ENCODE data around the gene PTP4A1. TPM values are rescaled to one million over a fixed set of nuclear protein-coding genes. Genes with fewer than 3 reads are reported as not detected.
"Not testable (repeated sequence)": the region's sequence is repeated elsewhere in the genome, so short reads cannot be mapped to it uniquely, and the experiment has no call there.

Gene PTP4A1
- total RNA-seq (ENCODE audit: unreplicated experiment), result 87.9 TPM
- long read RNA-seq, partial matches to known transcripts, result 0 of 1 reads
- long read RNA-seq, other reads (novel, unspliced or antisense), result 0 of 1 reads

- H3K27me3 Mint-ChIP-seq (ENCODE audit: unreplicated experiment), result peaks cover 12% of the 10 kb centered on the region
- TF ChIP-seq CTCF (IDR thresholded peaks at IDR 0.05; ENCODE audit: partially characterized antibody, unreplicated experiment), result no peak
- H3K9me3 Mint-ChIP-seq (ENCODE audit: unreplicated experiment), result peaks cover 15% of the 10 kb centered on the region
- H3K36me3 Mint-ChIP-seq (ENCODE audit: unreplicated experiment), result peaks cover 4% of the 10 kb centered on the region
- H3K27ac Mint-ChIP-seq (ENCODE audit: unreplicated experiment), result peak within 1 kb of the TSS; percentile 93
- H3K4me3 Mint-ChIP-seq (ENCODE audit: unreplicated experiment), result peak within 1 kb of the TSS; percentile 86
- H3K4me1 Mint-ChIP-seq (ENCODE audit: low read depth, unreplicated experiment), result peaks cover 7% of the 10 kb centered on the region
- DNase-seq, result peak; percentile 98
Measured at GRCh38 chr6:63572044-63572746, at the start of gene PTP4A1, which contains the start of gene LOC128125822. PTP4A1 (plus strand) TSS chr6:63572480; CDS start chr6:63576881, 4,401 bp downstream. LOC128125822 (plus strand) TSS chr6:63572480.

- not testable (repeated sequence) for H3K4me1 Mint-ChIP-seq (ENCODE audit: low read depth, unreplicated experiment); H3K27ac Mint-ChIP-seq (ENCODE audit: unreplicated experiment); DNase-seq; H3K36me3 Mint-ChIP-seq (ENCODE audit: unreplicated experiment); H3K27me3 Mint-ChIP-seq (ENCODE audit: unreplicated experiment); H3K4me3 Mint-ChIP-seq (ENCODE audit: unreplicated experiment); H3K9me3 Mint-ChIP-seq (ENCODE audit: unreplicated experiment)
Measured at GRCh38 chr6:63522911-63523287, 49.4 kb upstream of the PTP4A1 start.

- Mint-ChIP-seq H3K4me3 (ENCODE audit: unreplicated experiment) (no peak overlapping the region), H3K27ac (ENCODE audit: unreplicated experiment) (no peak overlapping the region), H3K4me1 (ENCODE audit: low read depth, unreplicated experiment) (no peaks in the 10 kb centered on the region), H3K27me3 (ENCODE audit: unreplicated experiment) (peaks cover 2% of the 10 kb centered on the region), H3K36me3 (ENCODE audit: unreplicated experiment) (no peaks in the 10 kb centered on the region), H3K9me3 (ENCODE audit: unreplicated experiment) (no peaks in the 10 kb centered on the region)
- no peak for DNase-seq
- no peak for TF ChIP-seq CTCF (IDR thresholded peaks at IDR 0.05; ENCODE audit: partially characterized antibody, unreplicated experiment)
Measured at GRCh38 chr6:63523630-63524029, 48.6 kb upstream of the PTP4A1 start.

GRCh38 chr6:63525186-63525878 lies 46.9 kb upstream of the PTP4A1 start:
- H3K36me3 Mint-ChIP-seq (ENCODE audit: unreplicated experiment), result no peaks in the 10 kb centered on the region
- no peak overlapping the region for H3K4me3 Mint-ChIP-seq (ENCODE audit: unreplicated experiment)
- DNase-seq, result no peak
- H3K27me3 Mint-ChIP-seq (ENCODE audit: unreplicated experiment), result peaks cover 2% of the 10 kb centered on the region
- H3K27ac Mint-ChIP-seq (ENCODE audit: unreplicated experiment), result no peak overlapping the region
- TF ChIP-seq CTCF (IDR thresholded peaks at IDR 0.05; ENCODE audit: partially characterized antibody, unreplicated experiment), result no peak
- no peaks in the 10 kb centered on the region for H3K4me1 Mint-ChIP-seq (ENCODE audit: low read depth, unreplicated experiment)
- H3K9me3 Mint-ChIP-seq (ENCODE audit: unreplicated experiment), result no peaks in the 10 kb centered on the region

GRCh38 chr6:63526931-63527330 lies 45.3 kb upstream of the PTP4A1 start:
- Mint-ChIP-seq H3K9me3 (ENCODE audit: unreplicated experiment) (no peaks in the 10 kb centered on the region), H3K27ac (ENCODE audit: unreplicated experiment) (no peak overlapping the region), H3K4me3 (ENCODE audit: unreplicated experiment) (no peak overlapping the region), H3K36me3 (ENCODE audit: unreplicated experiment) (no peaks in the 10 kb centered on the region), H3K27me3 (ENCODE audit: unreplicated experiment) (no peaks in the 10 kb centered on the region), H3K4me1 (ENCODE audit: low read depth, unreplicated experiment) (no peaks in the 10 kb centered on the region)
- DNase-seq, result no peak
- TF ChIP-seq CTCF (IDR thresholded peaks at IDR 0.05; ENCODE audit: partially characterized antibody, unreplicated experiment), result no peak

All from glutamatergic neuron (in vitro differentiated cells).